GM18870 (cell line): ENCODE data around the gene SLC35E4.
"Not testable (repeated sequence)": the region's sequence is repeated elsewhere in the genome, so short reads cannot be mapped to it uniquely, and the experiment has no call there.

Experiments
- ATAC-seq: cut with Tn5 transposase; IDR thresholded peaks from one replicate; pipeline ENCODE4 v1.9.1; 2021; ENCODE audit warnings: moderate library complexity; ENCODE audit not compliant: unreplicated experiment

SLC35E4 gene

GRCh38 chr22:30611197-30611596, 24.4 kb upstream of the SLC35E4 start:
- ATAC-seq, result no peak

GRCh38 chr22:30612789-30613188, 22.8 kb upstream of the SLC35E4 start:
- no peak for ATAC-seq

- no peak for ATAC-seq
Observed at GRCh38 chr22:30614268-30614667, 21.3 kb upstream of the SLC35E4 start.

GRCh38 chr22:30614879-30615278, 20.7 kb upstream of the SLC35E4 start:
- no peak for ATAC-seq

GRCh38 chr22:30615543-30615954, 20.0 kb upstream of the SLC35E4 start:
- ATAC-seq, result no peak

GRCh38 chr22:30617819-30618218, 17.8 kb upstream of the SLC35E4 start:
- no peak for ATAC-seq

- ATAC-seq, result not testable (repeated sequence)
Observed at GRCh38 chr22:30619909-30620308, 15.7 kb upstream of the SLC35E4 start.

- ATAC-seq, result no peak
Observed at GRCh38 chr22:30626413-30626812, 9.2 kb upstream of the SLC35E4 start.

- no peak for ATAC-seq
Observed at GRCh38 chr22:30627471-30627870, 8.1 kb upstream of the SLC35E4 start.

- no peak for ATAC-seq
Observed at GRCh38 chr22:30628491-30628890, 7.1 kb upstream of the SLC35E4 start.

- ATAC-seq, result not testable (repeated sequence)
Observed at GRCh38 chr22:30631469-30631868, 4.1 kb upstream of the SLC35E4 start.

GRCh38 chr22:30634471-30635233, 929 bp upstream of the SLC35E4 start:
- peak; percentile 46 for ATAC-seq

- ATAC-seq, result no peak
Observed at GRCh38 chr22:30636226-30637077, 871 bp downstream of the SLC35E4 start.

- no peak for ATAC-seq
Observed at GRCh38 chr22:30637701-30638114, 2.1 kb downstream of the SLC35E4 start.

GRCh38 chr22:30640361-30640760, 4.8 kb downstream of the SLC35E4 start:
- no peak for ATAC-seq

- no peak for ATAC-seq
Observed at GRCh38 chr22:30640839-30641430, 5.4 kb downstream of the SLC35E4 start.

GRCh38 chr22:30643055-30643875, 7.7 kb downstream of the SLC35E4 start:
- no peak for ATAC-seq

- no peak for ATAC-seq
Observed at GRCh38 chr22:30646518-30647160, 11.1 kb downstream of the SLC35E4 start.

- no peak for ATAC-seq
Observed at GRCh38 chr22:30647536-30647935, 12.0 kb downstream of the SLC35E4 start.

GRCh38 chr22:30648825-30649224, 13.2 kb downstream of the SLC35E4 start:
- ATAC-seq, result no peak
